ENCODE measurements around the gene HS3ST4. TPM values are rescaled to one million over a fixed set of nuclear protein-coding genes. Genes with fewer than 3 reads are reported as not detected.

The HS3ST4 gene
- total and polyA plus RNA-seq, 10 of the 15 experiments (the other 5 are each of a cell fraction or from before 2014, with no cell fraction given): 0.05 TPM; not detected in 9

- Histone ChIP-seq H4K20me1 (ENCODE audit: control insufficient read depth, insufficient read depth) (no peaks in the 10 kb centered on the region), H3K4me3 (no peak overlapping the region), H3K9ac (ENCODE audit: control insufficient read depth, insufficient read depth, low read length) (no peak overlapping the region), H3K4me1 (ENCODE audit: control insufficient read depth, insufficient read depth, low read length) (no peaks in the 10 kb centered on the region), H3K36me3 (ENCODE audit: control insufficient read depth in 2 of 2, insufficient read depth in 2 of 2, low read length in 1 of 2) (no peaks in the 10 kb centered on the region), H3K4me2 (ENCODE audit: control insufficient read depth, insufficient read depth) (no peak overlapping the region), H3K9me3 (replicated peaks; ENCODE audit: control insufficient read depth, insufficient read depth, low read length) (no peaks in the 10 kb centered on the region), H2AFZ (ENCODE audit: control insufficient read depth, low read depth, low read length) (no peak overlapping the region), H3K79me2 (ENCODE audit: control insufficient read depth, insufficient read depth, low read length) (no peaks in the 10 kb centered on the region), H3K27ac (ENCODE audit: control insufficient read depth, insufficient read depth) (no peak overlapping the region), H3K27me3 (replicated peaks in 1 of 2; ENCODE audit: control insufficient read depth in 2 of 2, insufficient read depth in 2 of 2, low read length in 1 of 2) (no peaks in the 10 kb centered on the region)
- FAIRE-seq: no peak
- ATAC-seq: no peak
- ChIA-PET POLR2A (no interaction called here), CTCF (no interaction called here), SMC1A (ENCODE audit: uncharacterized antibody, unreplicated experiment) (no interaction called here), RAD21 (ENCODE audit: unreplicated experiment) (no interaction called here)
- BruUV-seq (replicated peaks): no TSS peak
- no peak for TF ChIP-seq ZZZ3 (IDR thresholded peaks at IDR 0.05; ENCODE audit: control insufficient read depth, insufficient read length, low read depth)
- no peak for TF ChIP-seq REST (IDR thresholded peaks at IDR 0.05; ENCODE audit: low read depth, low read length)
- TF ChIP-seq KDM1A (IDR thresholded peaks at IDR 0.05; ENCODE audit: borderline replicate concordance): no peak
- no peak for TF ChIP-seq NR2C2 (IDR thresholded peaks at IDR 0.05; ENCODE audit: borderline replicate concordance, control insufficient read depth, insufficient read length, low read depth)
- no peak for TF ChIP-seq POU2F2 (IDR thresholded peaks at IDR 0.05; ENCODE audit: borderline replicate concordance, low read depth, low read length)
- no peak for TF ChIP-seq BRCA1 (IDR thresholded peaks at IDR 0.05; ENCODE audit: low read depth, low read length)
- no peak for TF ChIP-seq JUND (IDR thresholded peaks at IDR 0.05; ENCODE audit: low read depth, low read length)
- no peak for TF ChIP-seq ATF3 (IDR thresholded peaks at IDR 0.05; ENCODE audit: borderline replicate concordance, extremely low read depth, low read depth, low read length)
- TF ChIP-seq BCLAF1 (IDR thresholded peaks at IDR 0.05): no peak
- no peak for TF ChIP-seq MEF2A (IDR thresholded peaks at IDR 0.05; ENCODE audit: insufficient read depth, low read depth, low read length)
- no peak for TF ChIP-seq ZBTB33 (IDR thresholded peaks at IDR 0.05)
- no peak for TF ChIP-seq KLF5 (IDR thresholded peaks at IDR 0.05; ENCODE audit: partially characterized antibody)
- no peak for TF ChIP-seq TBL1XR1 (IDR thresholded peaks at IDR 0.05; ENCODE audit: low read depth, low read length)
- no peak for DNase-seq (ENCODE audit: low read depth, low spot score)
- intact Hi-C loops (cut with micrococcal nuclease; ENCODE audit: unreplicated experiment) (no loop called here), in situ Hi-C loops (cut with MboI) (no loop called here)
- 23% methylated on average over 9 of the region's 9 CpGs for WGBS (ENCODE audit: insufficient coverage, insufficient replicate concordance, low lambda C conversion rate, missing lambda C conversion rate)
Measured at GRCh38 chr16:26129997-26130396, 438.2 kb downstream of the HS3ST4 start.

Data from GM12878 (cell line).